HG03060 (cell line): Measurements from ENCODE around the gene RETREG1.
"Not testable (repeated sequence)": the region's sequence is repeated elsewhere in the genome, so short reads cannot be mapped to it uniquely, and the experiment has no call there.

Experiments
- ATAC-seq: cut with Tn5 transposase; IDR thresholded peaks from one replicate; pipeline ENCODE4 v1.9.1; 2021; ENCODE audit warnings: low read depth, moderate number of reproducible peaks; ENCODE audit not compliant: unreplicated experiment

Gene RETREG1

DNA sequence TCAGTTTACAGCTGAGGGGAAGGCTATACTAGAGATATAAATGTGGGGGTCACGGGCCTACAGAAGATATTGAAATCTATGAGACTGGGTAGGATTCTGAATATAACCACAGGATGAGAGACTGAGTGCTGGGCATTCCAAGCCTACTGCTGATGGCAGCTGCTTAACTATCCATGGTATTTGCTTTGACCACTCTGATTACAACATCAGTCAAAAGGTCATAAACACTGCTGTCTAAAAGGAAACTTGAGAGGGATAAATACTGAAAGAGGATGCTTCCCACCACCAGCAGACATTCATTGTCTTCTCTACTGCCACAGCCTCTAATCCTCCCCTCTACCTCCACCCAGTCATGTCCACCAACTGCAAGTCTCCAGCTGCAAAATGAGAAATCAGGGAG lies 155.0 kb downstream of the RETREG1 start:
- no peak for ATAC-seq

DNA sequence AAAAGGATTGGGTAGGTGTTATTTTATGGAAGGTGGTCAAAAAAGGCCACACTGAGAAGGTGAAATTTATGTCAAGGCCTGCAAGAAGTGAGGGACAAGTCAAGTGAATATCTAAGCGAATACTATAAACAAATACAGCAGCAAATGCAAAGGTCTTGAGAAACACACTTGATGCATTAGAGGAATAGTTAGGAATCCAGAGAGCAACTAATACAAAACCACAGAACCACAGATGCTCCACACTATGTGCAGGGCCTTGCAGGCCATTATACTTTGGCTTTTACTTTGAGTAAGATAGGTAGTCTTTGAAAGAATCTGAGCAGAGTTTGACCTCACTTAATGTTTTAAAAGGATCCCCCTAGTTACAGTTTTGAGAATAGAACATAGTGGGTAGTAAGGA lies 155.8 kb downstream of the RETREG1 start:
- no peak for ATAC-seq

DNA sequence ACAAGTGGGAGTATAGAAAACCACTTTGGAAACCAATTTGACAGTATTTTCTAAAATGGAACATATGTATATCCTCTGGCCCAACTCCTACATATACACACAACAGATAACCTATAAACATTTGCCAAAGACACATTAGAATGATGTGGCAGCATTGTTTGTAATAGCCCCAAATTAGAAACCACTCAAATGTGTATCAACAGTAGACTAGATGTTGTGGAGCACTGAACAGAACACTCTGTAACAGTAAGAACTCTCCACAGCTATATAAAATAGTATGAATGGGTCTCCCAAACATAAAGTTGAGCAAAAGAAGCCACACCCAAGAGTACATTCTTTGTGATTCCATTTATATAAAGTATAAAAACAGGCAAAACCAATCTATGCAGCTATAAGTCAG lies 157.3 kb downstream of the RETREG1 start:
- no peak for ATAC-seq

DNA sequence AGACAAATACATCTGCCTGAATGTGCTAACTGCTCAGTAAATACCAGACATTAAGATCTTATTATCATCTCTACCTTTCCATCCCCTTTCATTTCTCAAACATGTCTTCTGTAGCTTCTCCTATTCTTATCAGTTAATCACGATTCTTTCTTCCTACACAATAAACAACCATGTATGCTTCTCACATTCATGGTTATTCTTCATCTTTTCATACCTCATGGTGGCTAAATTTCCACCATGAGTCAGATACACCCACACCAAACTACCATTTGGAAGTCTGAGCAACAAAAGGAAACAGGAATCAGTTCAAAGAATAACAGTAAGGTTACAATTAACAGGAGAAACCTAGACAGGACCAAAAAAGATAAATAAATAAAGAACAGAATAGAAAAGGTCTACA lies 158.9 kb downstream of the RETREG1 start:
- ATAC-seq = no peak

DNA sequence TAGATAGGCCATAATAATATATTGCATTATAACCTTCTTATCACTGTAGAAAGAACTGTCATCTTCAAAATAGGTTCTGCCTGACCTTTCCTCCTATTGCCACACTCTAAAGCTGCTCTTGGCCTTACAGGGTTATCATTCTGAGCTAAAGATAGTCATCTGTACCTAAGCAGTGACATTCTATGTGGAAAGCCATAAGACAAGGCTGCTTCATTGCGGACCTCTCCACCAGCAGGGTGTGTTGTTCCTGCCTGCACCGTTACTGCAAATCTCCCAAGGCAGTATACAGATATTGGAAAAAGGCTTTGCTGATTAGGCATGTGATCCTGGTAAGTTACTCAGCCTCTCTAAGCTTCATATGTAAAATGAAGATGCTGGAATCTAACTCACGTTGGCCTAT lies 159.3 kb downstream of the RETREG1 start:
- no peak for ATAC-seq

DNA sequence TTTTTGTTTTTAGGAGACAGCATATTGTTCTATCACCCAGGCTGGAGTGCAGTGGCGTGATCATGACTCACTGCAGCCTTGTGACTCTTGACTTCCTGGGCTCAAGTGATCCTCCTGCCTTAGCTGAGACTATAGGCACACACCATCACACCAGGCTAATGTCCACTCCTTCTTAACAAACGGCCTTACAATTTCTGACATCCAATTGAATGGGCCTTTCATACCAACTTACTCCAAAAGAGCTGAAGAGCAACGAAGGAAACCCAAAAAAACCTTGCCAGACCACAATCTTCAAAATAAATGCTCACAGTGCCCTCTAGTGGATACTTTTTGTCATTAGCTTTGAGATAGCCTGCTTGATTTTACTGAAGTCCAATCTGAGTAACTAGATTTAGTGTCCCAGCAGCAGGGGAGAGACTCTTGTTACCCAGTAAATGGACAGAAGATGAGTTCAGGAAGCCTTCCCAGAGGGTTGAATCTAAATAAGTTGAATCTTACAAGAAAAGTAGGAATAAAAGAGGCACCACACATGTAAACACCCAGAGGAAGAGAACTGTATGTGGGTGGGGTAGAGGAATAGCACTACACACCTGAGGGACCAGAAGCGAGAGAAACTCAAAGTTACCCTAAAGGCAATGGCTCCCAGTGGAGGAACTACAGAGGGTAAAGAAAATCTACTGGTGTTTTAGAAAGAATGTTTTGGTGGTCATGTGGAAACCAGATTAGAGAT lies 160.5 kb downstream of the RETREG1 start:
- ATAC-seq = no peak

DNA sequence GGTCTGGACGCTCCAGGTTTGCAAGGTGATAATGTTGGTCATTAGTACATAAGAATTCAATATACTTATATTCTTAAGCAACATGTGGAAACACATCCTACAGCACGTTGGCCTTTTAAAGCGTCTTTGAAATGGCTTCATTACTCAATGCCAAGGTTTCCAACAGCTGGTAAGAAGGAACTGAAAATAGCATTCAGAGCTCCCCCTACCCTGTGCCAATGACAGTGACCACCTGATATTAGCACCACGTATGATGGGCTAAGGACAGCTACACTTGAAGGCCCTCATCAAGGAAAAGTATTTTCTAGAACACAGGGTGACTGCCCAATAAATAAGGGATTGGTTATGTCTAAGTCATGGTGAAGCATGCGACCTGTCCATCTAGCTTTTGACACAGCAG lies 161.1 kb downstream of the RETREG1 start:
- no peak for ATAC-seq

DNA sequence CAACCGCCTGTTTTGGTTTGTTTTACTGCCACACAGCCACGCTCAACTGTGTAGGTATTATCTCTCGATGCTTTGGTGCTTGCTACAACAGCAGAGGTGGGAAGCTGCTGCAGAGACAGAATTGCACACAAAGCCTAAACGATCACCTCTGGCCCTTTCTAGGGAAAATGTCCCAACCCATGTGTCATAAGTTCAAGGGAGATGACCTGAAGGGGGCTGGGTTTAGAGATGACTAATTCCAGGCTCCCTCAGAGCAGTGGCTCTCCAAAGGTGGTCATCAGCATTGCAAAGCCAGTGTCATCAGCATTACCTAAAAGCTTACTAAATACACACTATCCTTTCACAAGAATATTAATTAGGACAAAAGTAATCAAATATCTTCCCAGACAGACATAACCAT lies 162.1 kb downstream of the RETREG1 start:
- ATAC-seq = no peak

DNA sequence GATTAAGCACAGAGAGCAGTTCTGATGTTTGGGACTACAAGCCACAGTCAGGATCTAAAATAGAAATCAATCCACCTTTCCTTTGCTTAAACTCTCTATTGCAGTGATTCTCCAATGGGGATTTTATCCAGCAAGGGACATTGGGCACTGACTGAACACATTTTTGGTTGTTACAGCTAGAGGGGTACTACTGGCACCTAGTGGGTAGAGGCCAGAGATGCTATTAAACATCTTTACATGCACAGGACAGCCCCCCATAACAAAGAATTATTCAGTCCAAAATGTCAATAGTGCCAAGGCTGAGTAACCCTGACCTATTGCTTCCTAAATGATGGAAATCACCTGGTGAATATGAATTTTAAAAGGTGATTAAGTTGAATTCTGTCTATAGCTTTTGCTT lies 163.2 kb downstream of the RETREG1 start:
- no peak for ATAC-seq

DNA sequence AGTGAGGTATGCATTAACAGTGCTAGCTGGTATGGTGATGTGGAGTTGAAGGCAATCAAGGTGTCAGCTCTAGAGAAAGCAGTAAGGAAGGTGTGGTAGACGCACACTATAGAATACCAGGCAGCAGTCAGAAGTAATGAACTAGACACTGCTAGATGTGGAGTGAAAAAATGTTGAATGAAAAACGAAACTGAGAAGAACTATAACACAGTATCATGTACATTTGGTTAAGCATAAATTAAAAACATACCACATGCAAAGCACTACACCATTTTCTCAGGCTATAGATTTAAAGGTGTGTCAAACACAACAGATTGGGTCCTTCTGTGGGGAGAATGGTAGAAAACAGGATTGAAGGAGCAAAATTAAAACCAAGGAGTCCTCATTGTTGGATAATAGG lies 166.6 kb downstream of the RETREG1 start:
- no peak for ATAC-seq

DNA sequence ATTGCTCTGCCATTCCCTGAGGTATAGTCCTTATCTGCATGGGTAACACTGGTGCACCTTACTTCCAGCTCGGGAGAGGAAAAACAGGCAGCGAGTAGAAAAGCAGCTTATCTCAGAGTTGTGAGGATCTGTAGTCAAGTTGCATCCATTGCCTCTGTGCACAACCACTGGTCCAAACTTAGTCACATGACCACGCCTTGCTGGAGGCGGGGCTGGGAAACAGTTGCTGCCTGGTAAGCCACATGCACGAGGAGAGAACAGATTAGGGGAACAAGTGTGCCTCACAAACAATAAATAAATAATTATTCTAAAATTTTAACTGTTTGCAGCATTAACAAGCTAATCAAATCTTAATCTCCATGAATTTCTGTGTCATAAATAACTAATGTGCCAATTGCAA lies 169.8 kb downstream of the RETREG1 start:
- ATAC-seq = no peak

DNA sequence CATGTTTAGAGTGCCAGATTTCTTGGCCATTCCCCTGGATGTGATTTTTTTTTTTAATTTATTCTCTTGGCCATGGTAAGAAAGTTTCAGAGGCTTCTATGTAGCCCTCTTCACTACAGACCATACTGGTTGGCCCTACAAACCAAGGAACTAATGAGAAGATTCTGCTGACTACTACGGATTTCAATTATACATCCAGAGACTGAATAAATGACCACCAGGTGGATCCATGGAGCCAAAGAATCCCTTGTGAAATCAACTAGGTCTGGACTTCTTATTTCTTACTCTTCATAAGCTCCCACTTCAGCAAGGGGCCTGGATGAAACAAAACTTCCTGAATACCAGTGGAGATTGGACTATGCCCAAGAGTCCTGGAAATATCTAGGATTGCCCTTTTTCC lies 178.8 kb downstream of the RETREG1 start:
- ATAC-seq = no peak

DNA sequence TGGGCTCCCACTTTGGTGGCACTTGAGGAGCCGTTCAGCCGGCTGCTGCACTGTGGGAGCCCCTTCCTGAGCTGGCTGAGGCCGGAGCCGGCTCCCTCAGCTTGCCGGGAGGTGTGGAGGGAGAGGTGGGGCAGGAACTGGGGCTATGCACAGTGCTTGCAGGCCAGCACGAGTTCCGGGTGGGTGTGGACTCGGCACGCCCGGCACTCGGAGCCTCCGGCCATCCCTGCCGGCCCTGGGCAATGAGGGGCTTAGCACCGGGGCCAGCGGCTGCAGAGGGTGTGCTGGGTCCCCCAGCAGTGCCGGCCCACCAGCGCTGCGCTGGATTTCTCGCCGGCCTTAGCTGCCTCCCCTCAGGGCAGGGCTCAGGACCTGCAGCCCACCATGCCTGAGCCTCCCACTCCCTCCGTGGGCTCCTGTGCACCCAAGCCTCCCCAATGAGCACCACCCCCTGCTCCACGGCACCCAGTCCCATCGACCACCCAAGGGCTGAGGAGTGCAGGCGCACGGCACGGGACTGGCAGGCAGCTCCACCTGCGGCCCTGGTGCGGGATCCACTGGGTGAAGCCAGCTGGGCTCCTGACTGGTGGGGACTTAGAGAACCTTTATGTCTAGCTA lies 180.6 kb downstream of the RETREG1 start:
- not testable (repeated sequence) for ATAC-seq

DNA sequence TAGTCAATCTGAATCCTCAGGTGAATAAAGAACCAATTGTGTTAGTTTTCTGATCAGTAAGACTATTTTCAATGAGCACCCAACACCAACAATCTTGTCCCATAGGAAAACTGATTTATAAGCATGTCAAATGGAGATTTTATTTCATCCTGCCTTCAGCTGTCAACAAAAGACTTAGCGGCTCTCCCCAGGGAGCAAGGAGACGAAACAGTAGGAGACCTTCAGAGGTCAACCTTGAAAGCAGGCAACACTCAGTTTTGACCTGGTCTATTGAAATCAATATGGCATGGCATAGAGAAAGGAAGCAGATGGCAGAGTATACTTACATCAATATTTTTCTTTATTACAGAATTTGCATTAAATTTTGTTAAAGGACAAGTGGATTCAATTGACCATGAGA lies 185.3 kb downstream of the RETREG1 start:
- ATAC-seq = no peak

DNA sequence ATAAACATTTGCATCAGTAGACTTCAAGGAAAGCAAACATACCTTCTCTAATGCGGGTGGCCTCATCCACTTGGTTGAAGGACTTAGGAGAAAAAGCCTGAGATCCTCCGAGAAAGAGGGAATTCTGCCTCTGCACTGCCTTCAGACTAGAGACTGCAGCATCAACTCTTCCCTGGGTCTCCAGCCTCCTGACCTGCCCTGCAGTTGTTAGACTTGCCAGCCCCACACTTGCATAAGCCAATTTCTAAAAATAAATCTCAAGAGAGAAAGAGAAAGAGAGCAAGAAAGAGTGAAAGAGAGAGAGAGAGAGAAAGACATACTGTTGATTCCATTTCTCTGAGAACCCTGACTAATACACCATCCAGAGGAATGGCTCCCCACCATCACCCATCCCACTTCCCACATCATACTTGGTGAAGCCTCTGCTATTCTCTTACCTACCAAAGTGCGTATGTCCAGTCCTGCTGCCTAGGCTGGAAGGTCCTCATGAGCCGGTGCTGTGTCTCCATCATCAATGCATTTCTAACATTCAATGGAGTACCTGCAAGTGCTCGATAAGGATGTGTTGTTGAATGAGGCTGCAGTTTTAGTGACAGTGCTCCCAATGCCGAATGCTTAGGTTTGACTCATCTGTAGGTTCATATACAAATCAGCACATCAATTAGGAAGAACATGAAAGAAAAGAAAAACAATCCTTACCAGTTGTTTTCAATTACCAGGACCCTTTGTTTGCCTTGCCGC lies 186.3 kb downstream of the RETREG1 start:
- ATAC-seq = no peak

DNA sequence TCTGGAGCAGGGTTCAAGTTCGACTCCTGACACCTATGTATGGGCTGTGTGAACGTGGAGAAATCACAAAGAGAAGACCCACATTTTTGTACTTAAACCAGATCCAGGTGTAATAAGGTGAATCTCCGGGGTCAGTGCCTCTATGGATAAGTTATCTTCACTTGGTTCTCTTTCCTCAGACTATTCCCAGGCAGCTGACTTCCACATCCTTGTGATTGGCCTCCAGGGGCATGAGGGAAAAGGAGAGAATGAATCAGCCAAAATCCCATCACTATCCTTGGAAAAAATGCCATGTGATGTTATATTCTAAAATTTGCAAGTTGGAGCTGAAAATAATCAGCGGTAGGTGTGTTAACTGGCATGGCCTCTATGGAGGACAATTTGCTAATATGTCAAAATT lies 188.4 kb downstream of the RETREG1 start:
- ATAC-seq = no peak

DNA sequence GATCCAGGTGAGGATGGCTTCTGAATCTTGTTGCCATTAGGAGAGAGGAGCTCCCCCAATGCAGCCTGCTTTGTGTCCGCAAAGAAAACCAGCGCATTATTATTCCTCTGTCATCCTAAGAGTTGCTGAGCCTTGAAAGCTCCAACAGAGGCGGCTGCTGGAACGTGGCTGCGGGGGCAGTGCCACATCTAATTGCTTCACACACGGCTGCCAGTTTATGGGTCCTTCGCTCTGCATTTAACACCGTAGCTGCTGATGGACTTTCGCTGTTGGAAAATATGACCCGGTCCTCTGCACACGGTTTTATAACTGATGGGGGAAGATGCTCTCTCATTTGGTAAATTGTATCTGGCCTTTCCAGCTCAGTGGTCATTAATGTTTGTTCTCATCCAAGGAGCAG lies 189.2 kb downstream of the RETREG1 start:
- no peak for ATAC-seq
